HG03280 (cell line): Measurements from ENCODE around the gene LRRC7.
A peak's percentile ranks its signal among the peaks of the same experiment; 100 is the strongest.
"Not testable (repeated sequence)": the region's sequence is repeated elsewhere in the genome, so short reads cannot be mapped to it uniquely, and the experiment has no call there.

ENCODE experiments used
- ATAC-seq: cut with Tn5 transposase; IDR thresholded peaks from one replicate; pipeline ENCODE4 v1.9.1; 2021; ENCODE audit warnings: mild to moderate bottlenecking, moderate library complexity; ENCODE audit not compliant: unreplicated experiment

Gene LRRC7

GRCh38 chr1:69693921-69694675, 126.4 kb downstream of the LRRC7 start:
- no peak for ATAC-seq

GRCh38 chr1:69697340-69697739, 129.6 kb downstream of the LRRC7 start:
- no peak for ATAC-seq

GRCh38 chr1:69700770-69701169, 133.0 kb downstream of the LRRC7 start:
- ATAC-seq = no peak

GRCh38 chr1:69702085-69702484, 134.4 kb downstream of the LRRC7 start:
- no peak for ATAC-seq

GRCh38 chr1:69706473-69706872, 138.8 kb downstream of the LRRC7 start:
- no peak for ATAC-seq

GRCh38 chr1:69707103-69707502, 139.4 kb downstream of the LRRC7 start:
- ATAC-seq = no peak

- no peak for ATAC-seq
Measured at GRCh38 chr1:69710484-69711189, 142.9 kb downstream of the LRRC7 start.

GRCh38 chr1:69711190-69711930, 143.6 kb downstream of the LRRC7 start:
- ATAC-seq = no peak

GRCh38 chr1:69717834-69718233, 150.1 kb downstream of the LRRC7 start:
- ATAC-seq = not testable (repeated sequence)

- no peak for ATAC-seq
Measured at GRCh38 chr1:69728206-69728605, 160.5 kb downstream of the LRRC7 start.

GRCh38 chr1:69733061-69733460, 165.3 kb downstream of the LRRC7 start:
- no peak for ATAC-seq

- peak; percentile 80 for ATAC-seq
Measured at GRCh38 chr1:69737527-69738185, 169.9 kb downstream of the LRRC7 start.

GRCh38 chr1:69738458-69739250, 170.9 kb downstream of the LRRC7 start:
- ATAC-seq = no peak

- ATAC-seq = no peak
Measured at GRCh38 chr1:69739251-69739605, 171.5 kb downstream of the LRRC7 start.

GRCh38 chr1:69743146-69743545, 175.4 kb downstream of the LRRC7 start:
- no peak for ATAC-seq

- ATAC-seq = no peak
Measured at GRCh38 chr1:69744381-69744780, 176.7 kb downstream of the LRRC7 start.

- ATAC-seq = no peak
Measured at GRCh38 chr1:69747207-69747606, 179.5 kb downstream of the LRRC7 start.

GRCh38 chr1:69750638-69751037, 182.9 kb downstream of the LRRC7 start:
- ATAC-seq = no peak

GRCh38 chr1:69752831-69753230, 185.1 kb downstream of the LRRC7 start:
- no peak for ATAC-seq

- no peak for ATAC-seq
Measured at GRCh38 chr1:69754521-69754920, 186.8 kb downstream of the LRRC7 start.
